GM12891 (cell line): ENCODE data around the gene DDN.
A peak's percentile ranks its signal among the peaks of the same experiment; 100 is the strongest.

Experiments used
- POLR2A ChIP-seq: IDR thresholded peaks from 2 replicates; pipeline ENCODE4 v1.6.1; 2011; ENCODE audit warnings: low read depth, low read length, control low read depth
- POLR2AphosphoS5 ChIP-seq: IDR thresholded peaks from 2 replicates; pipeline ENCODE4 v1.6.1; 2011; ENCODE audit warnings: low read depth, low read length, control low read depth
- SPI1 ChIP-seq: IDR thresholded peaks from 2 replicates; pipeline ENCODE4 v1.6.1; 2011; ENCODE audit warnings: low read depth, low read length, control low read depth
- TAF1 ChIP-seq: IDR thresholded peaks from 2 replicates; pipeline ENCODE4 v1.6.1; 2011; ENCODE audit warnings: low read depth, low read length, control low read depth

DNA sequence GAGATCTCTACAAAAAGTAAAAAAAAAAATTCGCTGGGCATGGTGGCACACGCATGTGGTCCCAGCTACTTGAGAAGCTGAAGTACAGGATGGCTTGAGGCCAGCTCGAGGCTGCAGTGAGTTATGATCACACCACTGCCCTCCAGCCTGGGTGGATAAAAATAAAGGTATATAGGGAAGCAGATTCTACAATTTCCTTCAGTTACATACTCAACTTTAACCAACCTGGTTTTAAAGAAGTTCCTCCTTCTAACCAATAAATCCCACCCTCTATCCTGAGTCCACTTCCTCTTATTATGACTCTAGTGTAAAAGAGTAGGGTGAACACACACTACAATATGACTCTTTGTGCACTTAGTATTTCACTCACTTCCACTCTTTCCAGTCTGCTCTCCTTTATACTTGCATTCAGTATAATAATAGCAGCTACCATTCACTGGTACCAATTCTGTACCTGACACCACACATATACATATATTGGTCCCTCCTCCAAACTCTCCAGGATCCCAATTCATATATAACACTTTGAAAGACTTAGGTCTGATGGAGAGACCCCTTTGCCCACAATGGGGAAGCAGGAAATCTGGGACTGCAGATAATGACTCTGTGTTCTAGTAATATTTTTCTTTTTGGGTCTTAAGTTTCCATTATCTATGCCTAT lies 44.2 kb downstream of the DDN start:
- peak; percentile 69 for TF ChIP-seq SPI1
- no peak for TF ChIP-seq POLR2A
- TF ChIP-seq TAF1, result no peak
- no peak for TF ChIP-seq POLR2AphosphoS5
